Calu3 (cell line): ENCODE data around the gene APLN. TPM values are rescaled to one million over a fixed set of nuclear protein-coding genes. Genes with fewer than 3 reads are reported as not detected.

ENCODE experiments used
- Bru-seq: library from RNA; stranded (reverse); fragments of 400-500 nt; gene quantifications from one replicate; lab custom pipeline; 2021; lab: Mats Ljungman, UMichigan
- BruChase-seq, 2 experiments: library from RNA; stranded (reverse); fragments of 400-500 nt; gene quantifications; one replicate each; lab custom pipeline; 2021; lab: Mats Ljungman, UMichigan
- BruUV-seq: library from RNA; stranded (reverse); fragments of 400-500 nt; replicated peaks from 2 replicates; lab custom pipeline; 2021; lab: Mats Ljungman, UMichigan
- CTCF ChIA-PET: fragments of 300-600 bp; sonication (Branson Sonifier 250); formaldehyde crosslinking; loops from one replicate; lab custom pipeline; 2022; ENCODE audit warnings: antibody characterized with exemption; lab: Charles Lee
- DNase-seq: peaks from one replicate; pipeline ENCODE4 v3.0.0; 2022
- H3K27ac Mint-ChIP-seq: one replicate; pipeline ENCODE4 v1.8.0; 2022; ENCODE audit warnings: mixed read lengths; ENCODE audit not compliant: unreplicated experiment
- H3K27me3 Mint-ChIP-seq: one replicate; pipeline ENCODE4 v1.8.0; 2022; ENCODE audit warnings: mixed read lengths; ENCODE audit not compliant: unreplicated experiment
- H3K36me3 Mint-ChIP-seq: one replicate; pipeline ENCODE4 v1.8.0; 2022; ENCODE audit warnings: mild to moderate bottlenecking, moderate library complexity, mixed read lengths; ENCODE audit not compliant: insufficient read depth, unreplicated experiment
- H3K4me1 Mint-ChIP-seq: one replicate; pipeline ENCODE4 v1.8.0; 2022; ENCODE audit warnings: mild to moderate bottlenecking, low read depth, mixed read lengths; ENCODE audit not compliant: unreplicated experiment
- H3K4me3 Mint-ChIP-seq: one replicate; pipeline ENCODE4 v1.8.0; 2022; ENCODE audit warnings: mild to moderate bottlenecking, low read depth, moderate library complexity, mixed read lengths; ENCODE audit not compliant: unreplicated experiment
- H3K9me3 Mint-ChIP-seq: one replicate; pipeline ENCODE4 v1.8.0; 2022; ENCODE audit warnings: low read depth, mixed read lengths; ENCODE audit not compliant: unreplicated experiment
- intact Hi-C: fragments of 100-400 bp; cut with micrococcal nuclease; formaldehyde crosslinking; loops from one replicate; pipeline ENCODE4 v1.10.0; 2022; ENCODE audit not compliant: unreplicated experiment
- long read RNA-seq: library from polyadenylated mRNA; stranded (forward); transcript quantifications from one replicate; pipeline ENCODE4 v2.0.0, GENCODE V29; 2022
- total RNA-seq: library from RNA; stranded (reverse); gene quantifications from 2 replicates; pipeline ENCODE4 v1.2.3, GENCODE V29; 2022
- TF ChIP-seq, protein P1 (sequence below): fragments of 200-600 bp; IDR thresholded peaks from one replicate; pipeline ENCODE4 v1.8.0; 2022; ENCODE audit warnings: antibody characterized with exemption; ENCODE audit not compliant: unreplicated experiment

The APLN gene
- total RNA-seq (0.35 TPM in 1 of 2 replicates, not detected in the other), Bru-seq, nascent RNA (not detected), BruChase-seq, experiment 1, labeled RNA remaining after a 6-hour chase (percentile 17 among the genes with signal in this experiment), BruChase-seq, experiment 2, labeled RNA remaining after a 2-hour chase (percentile 8 among the genes with signal in this experiment)
- long read RNA-seq, result 0 reads

GRCh38 chrX:129654652-129655546 lies at the start of gene APLN:
TSS of gene APLN (minus strand) at chrX:129654956. CDS start at chrX:129654630, 326 bp downstream.
- TF ChIP-seq, protein P1, sequence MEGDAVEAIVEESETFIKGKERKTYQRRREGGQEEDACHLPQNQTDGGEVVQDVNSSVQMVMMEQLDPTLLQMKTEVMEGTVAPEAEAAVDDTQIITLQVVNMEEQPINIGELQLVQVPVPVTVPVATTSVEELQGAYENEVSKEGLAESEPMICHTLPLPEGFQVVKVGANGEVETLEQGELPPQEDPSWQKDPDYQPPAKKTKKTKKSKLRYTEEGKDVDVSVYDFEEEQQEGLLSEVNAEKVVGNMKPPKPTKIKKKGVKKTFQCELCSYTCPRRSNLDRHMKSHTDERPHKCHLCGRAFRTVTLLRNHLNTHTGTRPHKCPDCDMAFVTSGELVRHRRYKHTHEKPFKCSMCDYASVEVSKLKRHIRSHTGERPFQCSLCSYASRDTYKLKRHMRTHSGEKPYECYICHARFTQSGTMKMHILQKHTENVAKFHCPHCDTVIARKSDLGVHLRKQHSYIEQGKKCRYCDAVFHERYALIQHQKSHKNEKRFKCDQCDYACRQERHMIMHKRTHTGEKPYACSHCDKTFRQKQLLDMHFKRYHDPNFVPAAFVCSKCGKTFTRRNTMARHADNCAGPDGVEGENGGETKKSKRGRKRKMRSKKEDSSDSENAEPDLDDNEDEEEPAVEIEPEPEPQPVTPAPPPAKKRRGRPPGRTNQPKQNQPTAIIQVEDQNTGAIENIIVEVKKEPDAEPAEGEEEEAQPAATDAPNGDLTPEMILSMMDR, result no peak
- CTCF ChIA-PET, result interaction anchor here (0.6 to 2.5 kb wide), 3 partner anchors 71 to 451 kb away, joined by 3 to 17 read pairs (median 11); no protein-coding TSS in a partner anchor
- Mint-ChIP-seq H3K27ac (no peak within 1 kb of the TSS), H3K4me1 (peaks cover 7% of the 10 kb centered on the region), H3K36me3 (peaks cover 9% of the 10 kb centered on the region), H3K9me3 (no peaks in the 10 kb centered on the region), H3K4me3 (peak within 1 kb of the TSS; percentile 77), H3K27me3 (peaks cover 50% of the 10 kb centered on the region)
- BruUV-seq, result no TSS peak
- intact Hi-C loops, result no loop called here
- DNase-seq, result peak; percentile 28

GRCh38 chrX:129704491-129704890 lies 49.7 kb upstream of the APLN start:
- intact Hi-C loops, result no loop called here
- BruUV-seq, result no TSS peak
- Mint-ChIP-seq H3K9me3 (no peaks in the 10 kb centered on the region), H3K27ac (no peak overlapping the region), H3K4me3 (no peak overlapping the region), H3K4me1 (no peaks in the 10 kb centered on the region), H3K36me3 (no peaks in the 10 kb centered on the region), H3K27me3 (peaks cover 25% of the 10 kb centered on the region)
- TF ChIP-seq, protein P1, result no peak
- no peak for DNase-seq
- CTCF ChIA-PET, result no interaction called here

DNA sequence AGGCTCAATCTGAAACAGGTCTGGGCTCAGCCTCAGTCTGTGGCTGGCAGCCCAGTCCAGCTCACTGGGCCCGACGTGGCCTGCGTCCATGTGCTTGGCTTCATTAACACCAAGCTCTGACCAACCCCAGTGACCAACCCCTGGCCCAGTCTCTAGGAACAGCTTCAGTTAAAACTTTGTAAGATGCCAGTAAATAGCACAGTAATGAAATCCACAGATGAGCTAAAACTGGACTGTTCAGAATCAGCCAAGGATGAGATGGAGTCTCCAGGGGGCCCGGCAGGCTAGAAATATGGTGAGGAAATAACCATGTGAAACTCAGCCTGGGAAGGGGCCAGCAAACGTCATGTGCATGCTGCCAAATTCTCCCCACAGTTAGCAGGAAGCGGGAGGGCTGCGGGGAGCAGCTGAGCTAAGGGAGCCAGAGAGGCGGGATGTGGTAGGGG lies 46.9 kb upstream of the APLN start:
- intact Hi-C loops, result no loop called here
- TF ChIP-seq, protein P1, result no peak
- CTCF ChIA-PET, result interaction anchor here (1.0 to 1.2 kb wide), 2 partner anchors 12 to 36 kb away, joined by 3 to 8 read pairs; no protein-coding TSS in a partner anchor
- Mint-ChIP-seq H3K36me3 (no peaks in the 10 kb centered on the region), H3K4me3 (no peak overlapping the region), H3K27me3 (peaks cover 7% of the 10 kb centered on the region), H3K4me1 (no peaks in the 10 kb centered on the region), H3K9me3 (no peaks in the 10 kb centered on the region), H3K27ac (no peak overlapping the region)
- DNase-seq, result no peak
- BruUV-seq, result no TSS peak

DNA sequence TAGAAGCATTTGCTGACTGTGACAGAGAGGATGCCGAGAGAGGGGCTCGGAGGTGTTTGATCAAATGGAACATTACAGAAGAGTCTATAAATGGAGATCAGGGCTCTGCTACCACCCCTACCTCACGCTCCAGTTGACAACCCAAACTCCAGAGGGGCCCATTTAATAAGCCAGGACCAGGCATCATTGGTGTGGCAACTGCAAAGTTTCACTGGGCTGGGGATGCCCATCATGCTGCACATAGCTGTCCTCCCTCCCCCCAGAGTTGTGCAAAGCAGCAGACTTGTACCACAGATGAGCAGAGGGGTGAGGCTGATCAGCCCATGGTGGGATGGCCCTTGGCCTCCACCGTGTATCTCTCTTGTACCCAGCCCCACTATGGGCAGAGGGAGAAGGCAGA lies 45.8 kb upstream of the APLN start:
- TF ChIP-seq, protein P1, result no peak
- no peaks in the 10 kb centered on the region for H3K36me3 Mint-ChIP-seq

More for the DNA sequence above, 45.8 kb upstream of the APLN start:
- CTCF ChIA-PET, result no interaction called here
- intact Hi-C loops, result no loop called here
- BruUV-seq, result no TSS peak
- H3K9me3 Mint-ChIP-seq, result no peaks in the 10 kb centered on the region
- H3K4me1 Mint-ChIP-seq, result no peaks in the 10 kb centered on the region
- DNase-seq, result no peak
- H3K4me3 Mint-ChIP-seq, result no peak overlapping the region
- no peak overlapping the region for H3K27ac Mint-ChIP-seq
- H3K27me3 Mint-ChIP-seq, result peaks cover 16% of the 10 kb centered on the region
